Tibial artery (tissue), 4 donors: Measurements from ENCODE around the gene NKX6-2.

Source experiments
- DNase-seq, 2 donors: peaks; one replicate each; pipeline ENCODE4 v3.0.0-alpha.2; 2019
- H3K27ac ChIP-seq, 2 donors: fragments of 200-600 bp; sonication (generic) in 1 of 2; 1 replicate in 1 of 2; 2 replicates in 1 of 2; pipeline ENCODE4 v1.5.1; 2018 to 2019; ENCODE audit warnings: mild to moderate bottlenecking in 1 of 2
- H3K27me3 ChIP-seq, 2 donors: fragments of 200-600 bp; sonication (generic) in 1 of 2; one replicate each; pipeline versions ENCODE4 v1.5.1 to v1.6.0; 2016 to 2019
- H3K36me3 ChIP-seq, 3 donors: fragments of 200-600 bp; sonication (generic) in 2 of 3; one replicate each; pipeline ENCODE4 v1.5.1; 2016 to 2019; ENCODE audit warnings: mild to moderate bottlenecking in 2 of 3
- H3K4me1 ChIP-seq, 4 donors: fragments of 200-600 bp; sonication (generic) in 2 of 4; 1 replicate in 3 of 4; 2 replicates in 1 of 4; pipeline ENCODE4 v1.5.1; 2016 to 2019
- H3K4me3 ChIP-seq, 2 donors: fragments of 200-600 bp; sonication (generic) in 1 of 2; 1 replicate in 1 of 2; 2 replicates in 1 of 2; pipeline ENCODE4 v1.5.1; 2018 to 2019; ENCODE audit warnings: mild to moderate bottlenecking in 2 of 2
- H3K9me3 ChIP-seq, 3 donors: fragments of 200-600 bp; sonication (generic) in 1 of 3; one replicate each; pipeline ENCODE4 v1.5.1; 2016 to 2019
- CTCF ChIP-seq, 2 experiments: fragments of 200-600 bp in 1 of 2; fragments of 450-650 bp in 1 of 2; IDR thresholded peaks; one replicate each; pipeline ENCODE4 v1.5.1; 2017 to 2019; ENCODE audit warnings: antibody characterized with exemption in 2 of 2, mild to moderate bottlenecking in 1 of 2, moderate library complexity in 1 of 2
- intact Hi-C: fragments of 100-400 bp; cut with DNase I; formaldehyde crosslinking; loops from one replicate; pipeline ENCODE4 v1.15.0; 2023; ENCODE audit warnings: low total_unique reads

NKX6-2 gene

GRCh38 chr10:132832186-132832969 is 46.4 kb upstream of the NKX6-2 start:
- intact Hi-C loops, result no loop called here
- Histone ChIP-seq H3K36me3 (no peaks in the 10 kb centered on the region), H3K4me3 (no peak overlapping the region), H3K4me1 (peaks cover 0 to 10% (median 0%) of the 10 kb centered on the region in 4 donors), H3K27ac (no peak overlapping the region), H3K9me3 (no peaks in the 10 kb centered on the region), H3K27me3 (peaks cover 0 to 49% of the 10 kb centered on the region in 2 donors)
- no peak for DNase-seq
- TF ChIP-seq CTCF (IDR thresholded peaks at IDR 0.05), result no peak

- intact Hi-C loops, result no loop called here
- Histone ChIP-seq H3K36me3 (no peaks in the 10 kb centered on the region), H3K4me1 (no peaks in the 10 kb centered on the region), H3K27me3 (peaks cover 0 to 24% of the 10 kb centered on the region in 2 donors), H3K4me3 (no peak overlapping the region), H3K27ac (no peak overlapping the region), H3K9me3 (no peaks in the 10 kb centered on the region)
- no peak for TF ChIP-seq CTCF (IDR thresholded peaks at IDR 0.05)
- no peak for DNase-seq
Measured at GRCh38 chr10:132829403-132829802, 43.5 kb upstream of the NKX6-2 start.

GRCh38 chr10:132828681-132829080 is 42.7 kb upstream of the NKX6-2 start:
- Histone ChIP-seq H3K27me3 (peaks cover 0 to 18% of the 10 kb centered on the region in 2 donors), H3K27ac (no peak overlapping the region), H3K36me3 (no peaks in the 10 kb centered on the region), H3K4me1 (no peaks in the 10 kb centered on the region), H3K4me3 (no peak overlapping the region), H3K9me3 (no peaks in the 10 kb centered on the region)
- TF ChIP-seq CTCF (IDR thresholded peaks at IDR 0.05), result no peak
- intact Hi-C loops, result no loop called here
- peak in 1 of 2 donors; percentile 62 for DNase-seq

- intact Hi-C loops, result no loop called here
- no peak for DNase-seq
Measured at GRCh38 chr10:132827861-132828539, 42.1 kb upstream of the NKX6-2 start.

DNA sequence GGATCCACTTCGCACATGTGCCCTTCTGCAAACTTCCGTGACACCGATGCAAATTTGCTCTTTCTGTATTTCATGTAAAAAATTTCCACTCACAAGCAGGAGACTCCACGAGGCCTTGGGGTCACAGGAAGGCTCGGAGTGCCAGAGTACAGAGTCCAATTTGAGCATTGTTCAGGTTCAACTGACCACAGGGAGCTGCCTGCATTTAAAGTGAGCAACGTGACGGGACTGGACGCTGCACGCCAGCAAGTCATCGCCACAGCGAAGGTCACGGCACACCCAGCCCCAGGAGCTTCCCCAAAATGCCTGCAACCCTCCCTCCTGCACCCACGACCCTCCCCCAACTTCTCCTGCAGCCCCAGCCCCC is 41.5 kb upstream of the NKX6-2 start:
- no peak for TF ChIP-seq CTCF (IDR thresholded peaks at IDR 0.05)
- Histone ChIP-seq H3K27me3 (peaks cover 0 to 5% of the 10 kb centered on the region in 2 donors), H3K4me1 (no peaks in the 10 kb centered on the region), H3K9me3 (no peaks in the 10 kb centered on the region), H3K27ac (no peak overlapping the region), H3K4me3 (no peak overlapping the region), H3K36me3 (no peaks in the 10 kb centered on the region)
- intact Hi-C loops, result no loop called here
- peak in 1 of 2 donors; percentile 41 for DNase-seq

More at GRCh38 chr10:132827861-132828539, 42.1 kb upstream of the NKX6-2 start:
- Histone ChIP-seq H3K27me3 (peaks cover 0 to 11% of the 10 kb centered on the region in 2 donors), H3K4me3 (no peak overlapping the region), H3K9me3 (no peaks in the 10 kb centered on the region), H3K27ac (no peak overlapping the region), H3K36me3 (no peaks in the 10 kb centered on the region), H3K4me1 (no peaks in the 10 kb centered on the region)
- no peak for TF ChIP-seq CTCF (IDR thresholded peaks at IDR 0.05)
